Small intestine (tissue), 7 donors: Measurements from ENCODE around the gene TNFSF13. TPM values are rescaled to one million over a fixed set of nuclear protein-coding genes. Genes with fewer than 3 reads are reported as not detected.

ENCODE experiments used
- DNase-seq, 2 donors: peaks; one replicate each; pipeline versions ENCODE4 v3.0.0 to v3.0.0-alpha.2; 2013
- FAIRE-seq: peaks from 2 replicates; lab custom pipeline; 2012; peaks lifted over from hg19 to GRCh38; lab: Jason Lieb, UNC
- H3K27ac ChIP-seq, 3 donors: one replicate each; pipeline ENCODE4 v1.5.1; 2013; ENCODE audit warnings: low read length in 2 of 3, mild to moderate bottlenecking in 2 of 3, control low read depth in 1 of 3, inconsistent platforms in 1 of 3, low read depth in 1 of 3, moderate library complexity in 1 of 3
- H3K27me3 ChIP-seq, 3 donors: one replicate each; pipeline ENCODE4 v1.6.1; 2013; ENCODE audit warnings: low read length in 3 of 3, inconsistent platforms in 1 of 3; ENCODE audit not compliant: control insufficient read depth in 3 of 3, insufficient read depth in 3 of 3
- H3K36me3 ChIP-seq, 3 donors: one replicate each; pipeline ENCODE4 v1.6.1; 2013; ENCODE audit warnings: low read length in 3 of 3, inconsistent platforms in 1 of 3, low read depth in 1 of 3, mild to moderate bottlenecking in 1 of 3, moderate library complexity in 1 of 3; ENCODE audit not compliant: control insufficient read depth in 3 of 3, insufficient read depth in 2 of 3
- H3K4me1 ChIP-seq, 3 donors: one replicate each; pipeline ENCODE4 v1.6.1; 2013; ENCODE audit warnings: low read length in 2 of 3, inconsistent platforms in 1 of 3, low read depth in 1 of 3, mild to moderate bottlenecking in 1 of 3, moderate library complexity in 1 of 3; ENCODE audit not compliant: control insufficient read depth in 3 of 3, insufficient read depth in 2 of 3
- H3K4me3 ChIP-seq, 3 donors: one replicate each; pipeline ENCODE4 v1.5.1; 2013; ENCODE audit warnings: low read length in 3 of 3, control low read depth in 1 of 3, inconsistent platforms in 1 of 3, low read depth in 1 of 3, mild to moderate bottlenecking in 1 of 3, moderate library complexity in 1 of 3
- H3K9me3 ChIP-seq, 2 donors: one replicate each; pipeline ENCODE4 v1.6.1; 2013; ENCODE audit warnings: low read depth in 1 of 2, low read length in 1 of 2; ENCODE audit not compliant: control insufficient read depth in 2 of 2, insufficient read depth in 1 of 2
- WGBS, 3 donors: extraction: QIAGEN DNeasy Blood & Tissue Kit; methylation state at CpG; one replicate each; pipeline ENCODE4 v1.1.7; 2013; 5-methylcytosine and 5-hydroxymethylcytosine counted together
- polyA plus RNA-seq, 4 donors: library from polyadenylated mRNA; stranded (reverse) in 3 of 4; unstranded in 1 of 4; fragments of 200-250 nt in 3 of 4; fragments of 120-200 nt in 1 of 4; gene quantifications; one replicate each; pipeline versions ENCODE4 v1.2.1 to v1.2.3, GENCODE V29; 2013
- donor health status: healthy with polysubstance abuse.
- donor health status: control.
- donor health status: control.
- donor health status: Bipolar disorder and iron deficiency.
- donor health status: healthy.

TNFSF13 gene
- polyA plus RNA-seq, 4 donors: 23.0 to 107 (median 28.5) TPM

GRCh38 chr17:7515911-7516610 is 42.5 kb upstream of the TNFSF13 start:
- no peak overlapping the region for H3K4me3 ChIP-seq
- FAIRE-seq: no peak
- peak; percentile 89 to 96 for DNase-seq
- peak overlapping the region; percentile 87 to 94 (median 89) for H3K27ac ChIP-seq
- no peaks in the 10 kb centered on the region for H3K27me3 ChIP-seq
- H3K36me3 ChIP-seq: peaks cover 9 to 40% (median 14%) of the 10 kb centered on the region in 3 donors
- no peaks in the 10 kb centered on the region for H3K9me3 ChIP-seq
- 27 to 72% (median 47%) methylated on average over 13 of the region's 13 CpGs for WGBS, 3 donors
- peaks cover 0 to 17% (median 3%) of the 10 kb centered on the region in 3 donors for H3K4me1 ChIP-seq

GRCh38 chr17:7523033-7523432 is 35.5 kb upstream of the TNFSF13 start:
- peaks cover 0 to 9% of the 10 kb centered on the region in 2 donors for H3K9me3 ChIP-seq
- no peak overlapping the region for H3K27ac ChIP-seq
- no peaks in the 10 kb centered on the region for H3K4me1 ChIP-seq
- H3K36me3 ChIP-seq: no peaks in the 10 kb centered on the region
- 40 to 47% (median 42%) methylated on average over 10 of the region's 10 CpGs for WGBS, 3 donors
- H3K4me3 ChIP-seq: no peak overlapping the region
- FAIRE-seq (no peak), DNase-seq (peak in 1 of 2 donors; percentile 27)
- no peaks in the 10 kb centered on the region for H3K27me3 ChIP-seq

- H3K4me3 ChIP-seq: no peak overlapping the region
- no peak for FAIRE-seq
- H3K9me3 ChIP-seq: peaks cover 0 to 33% of the 10 kb centered on the region in 2 donors
- no peaks in the 10 kb centered on the region for H3K36me3 ChIP-seq
- no peak for DNase-seq
- peaks cover 0 to 3% (median 0%) of the 10 kb centered on the region in 3 donors for H3K4me1 ChIP-seq
- no peak overlapping the region for H3K27ac ChIP-seq
- H3K27me3 ChIP-seq: no peaks in the 10 kb centered on the region
Observed at GRCh38 chr17:7528842-7529241, 29.7 kb upstream of the TNFSF13 start.

- 76 to 92% (median 90%) methylated on average over 6 of the region's 6 CpGs for WGBS, 3 donors
- Histone ChIP-seq H3K27me3 (no peaks in the 10 kb centered on the region), H3K9me3 (peaks cover 0 to 35% of the 10 kb centered on the region in 2 donors), H3K36me3 (no peaks in the 10 kb centered on the region), H3K27ac (no peak overlapping the region), H3K4me1 (peaks cover 0 to 3% (median 0%) of the 10 kb centered on the region in 3 donors), H3K4me3 (no peak overlapping the region)
- DNase-seq: no peak
- no peak for FAIRE-seq
Observed at GRCh38 chr17:7530023-7530900, 28.3 kb upstream of the TNFSF13 start.

GRCh38 chr17:7538050-7538449 is 20.5 kb upstream of the TNFSF13 start:
- Histone ChIP-seq H3K9me3 (peaks cover 0 to 22% of the 10 kb centered on the region in 2 donors), H3K27me3 (no peaks in the 10 kb centered on the region), H3K27ac (no peak overlapping the region), H3K4me1 (peaks cover 0 to 7% (median 0%) of the 10 kb centered on the region in 3 donors), H3K36me3 (no peaks in the 10 kb centered on the region), H3K4me3 (no peak overlapping the region)
- DNase-seq (no peak), FAIRE-seq (no peak)
- 74 to 93% (median 85%) methylated on average over 3 of the region's 3 CpGs for WGBS, 3 donors

- FAIRE-seq: no peak
- H3K27ac ChIP-seq: peak overlapping the region in 1 of 3 donors; percentile 3
- no peak overlapping the region for H3K4me3 ChIP-seq
- peak in 1 of 2 donors; percentile 35 for DNase-seq
- H3K27me3 ChIP-seq: no peaks in the 10 kb centered on the region
- 71 to 81% (median 78%) methylated on average over 11 of the region's 11 CpGs for WGBS, 3 donors
- H3K4me1 ChIP-seq: peaks cover 0 to 7% (median 0%) of the 10 kb centered on the region in 3 donors
- peaks cover 0 to 19% of the 10 kb centered on the region in 2 donors for H3K9me3 ChIP-seq
- no peaks in the 10 kb centered on the region for H3K36me3 ChIP-seq
Observed at GRCh38 chr17:7538891-7539545, 19.5 kb upstream of the TNFSF13 start.

GRCh38 chr17:7541074-7541621 is 17.4 kb upstream of the TNFSF13 start:
- Histone ChIP-seq H3K27ac (no peak overlapping the region), H3K9me3 (peaks cover 0 to 19% of the 10 kb centered on the region in 2 donors), H3K4me1 (peaks cover 0 to 7% (median 0%) of the 10 kb centered on the region in 3 donors), H3K4me3 (no peak overlapping the region), H3K36me3 (no peaks in the 10 kb centered on the region), H3K27me3 (no peaks in the 10 kb centered on the region)
- 91 to 94% (median 93%) methylated on average over 9 of the region's 9 CpGs for WGBS, 3 donors
- DNase-seq (no peak), FAIRE-seq (no peak)

GRCh38 chr17:7544911-7545310 is 13.6 kb upstream of the TNFSF13 start:
- 68 to 75% (median 70%) methylated on average over 6 of the region's 6 CpGs for WGBS, 3 donors
- Histone ChIP-seq H3K27ac (no peak overlapping the region), H3K9me3 (no peaks in the 10 kb centered on the region), H3K36me3 (no peaks in the 10 kb centered on the region), H3K4me1 (peaks cover 0 to 14% (median 0%) of the 10 kb centered on the region in 3 donors), H3K27me3 (no peaks in the 10 kb centered on the region), H3K4me3 (no peak overlapping the region)
- no peak for DNase-seq
- no peak for FAIRE-seq
